ENCODE measurements around the gene TDRD3.
"Not testable (repeated sequence)": the region's sequence is repeated elsewhere in the genome, so short reads cannot be mapped to it uniquely, and the experiment has no call there.

Gene TDRD3

GRCh38 chr13:60398379-60398891 is 1.4 kb downstream of the TDRD3 start:
- DNase-seq (ENCODE audit: low read depth in 2 of 2), result no peak

- DNase-seq (ENCODE audit: low read depth in 2 of 2), result no peak
Measured at GRCh38 chr13:60398907-60399589, 2.0 kb downstream of the TDRD3 start.

GRCh38 chr13:60402022-60402421 is 5.0 kb downstream of the TDRD3 start:
- no peak for DNase-seq (ENCODE audit: low read depth in 2 of 2)

- no peak for DNase-seq (ENCODE audit: low read depth in 2 of 2)
Measured at GRCh38 chr13:60407095-60407494, 10.1 kb downstream of the TDRD3 start.

- DNase-seq (ENCODE audit: low read depth in 2 of 2), result not testable (repeated sequence)
Measured at GRCh38 chr13:60407852-60408251, 10.8 kb downstream of the TDRD3 start.

- DNase-seq (ENCODE audit: low read depth in 2 of 2), result not testable (repeated sequence)
Measured at GRCh38 chr13:60409574-60410292, 12.7 kb downstream of the TDRD3 start.

GRCh38 chr13:60410299-60410698 is 13.3 kb downstream of the TDRD3 start:
- no peak for DNase-seq (ENCODE audit: low read depth in 2 of 2)

- no peak for DNase-seq (ENCODE audit: low read depth in 2 of 2)
Measured at GRCh38 chr13:60411464-60411863, 14.4 kb downstream of the TDRD3 start.

- DNase-seq (ENCODE audit: low read depth in 2 of 2), result no peak
Measured at GRCh38 chr13:60411983-60412382, 15.0 kb downstream of the TDRD3 start.

GRCh38 chr13:60412909-60413616 is 16.0 kb downstream of the TDRD3 start:
- no peak for DNase-seq (ENCODE audit: low read depth in 2 of 2)

GRCh38 chr13:60414177-60414576 is 17.2 kb downstream of the TDRD3 start:
- no peak for DNase-seq (ENCODE audit: low read depth in 2 of 2)

- no peak for DNase-seq (ENCODE audit: low read depth in 2 of 2)
Measured at GRCh38 chr13:60417734-60418133, 20.7 kb downstream of the TDRD3 start.

GRCh38 chr13:60418954-60419353 is 21.9 kb downstream of the TDRD3 start:
- no peak for DNase-seq (ENCODE audit: low read depth in 2 of 2)

GRCh38 chr13:60425332-60425731 is 28.3 kb downstream of the TDRD3 start:
- no peak for DNase-seq (ENCODE audit: low read depth in 2 of 2)

- DNase-seq (ENCODE audit: low read depth in 2 of 2), result no peak
Measured at GRCh38 chr13:60426075-60426474, 29.1 kb downstream of the TDRD3 start.

GRCh38 chr13:60427285-60427684 is 30.3 kb downstream of the TDRD3 start:
- no peak for DNase-seq (ENCODE audit: low read depth in 2 of 2)

- no peak for DNase-seq (ENCODE audit: low read depth in 2 of 2)
Measured at GRCh38 chr13:60431108-60431700, 34.2 kb downstream of the TDRD3 start.

- DNase-seq (ENCODE audit: low read depth in 2 of 2), result no peak
Measured at GRCh38 chr13:60433505-60433904, 36.5 kb downstream of the TDRD3 start.

- no peak for DNase-seq (ENCODE audit: low read depth in 2 of 2)
Measured at GRCh38 chr13:60435762-60436374, 38.8 kb downstream of the TDRD3 start.

GRCh38 chr13:60439201-60439600 is 42.2 kb downstream of the TDRD3 start:
- DNase-seq (ENCODE audit: low read depth in 2 of 2), result no peak

- no peak for DNase-seq (ENCODE audit: low read depth in 2 of 2)
Measured at GRCh38 chr13:60441761-60442160, 44.7 kb downstream of the TDRD3 start.
